HG02870 (cell line): ENCODE measurements around the gene MBOAT2.
"Not testable (repeated sequence)": the region's sequence is repeated elsewhere in the genome, so short reads cannot be mapped to it uniquely, and the experiment has no call there.

Source experiments
- ATAC-seq: cut with Tn5 transposase; IDR thresholded peaks from one replicate; pipeline ENCODE4 v1.9.1; 2021; ENCODE audit warnings: mild to moderate bottlenecking, moderate library complexity; ENCODE audit not compliant: unreplicated experiment

The MBOAT2 gene

DNA sequence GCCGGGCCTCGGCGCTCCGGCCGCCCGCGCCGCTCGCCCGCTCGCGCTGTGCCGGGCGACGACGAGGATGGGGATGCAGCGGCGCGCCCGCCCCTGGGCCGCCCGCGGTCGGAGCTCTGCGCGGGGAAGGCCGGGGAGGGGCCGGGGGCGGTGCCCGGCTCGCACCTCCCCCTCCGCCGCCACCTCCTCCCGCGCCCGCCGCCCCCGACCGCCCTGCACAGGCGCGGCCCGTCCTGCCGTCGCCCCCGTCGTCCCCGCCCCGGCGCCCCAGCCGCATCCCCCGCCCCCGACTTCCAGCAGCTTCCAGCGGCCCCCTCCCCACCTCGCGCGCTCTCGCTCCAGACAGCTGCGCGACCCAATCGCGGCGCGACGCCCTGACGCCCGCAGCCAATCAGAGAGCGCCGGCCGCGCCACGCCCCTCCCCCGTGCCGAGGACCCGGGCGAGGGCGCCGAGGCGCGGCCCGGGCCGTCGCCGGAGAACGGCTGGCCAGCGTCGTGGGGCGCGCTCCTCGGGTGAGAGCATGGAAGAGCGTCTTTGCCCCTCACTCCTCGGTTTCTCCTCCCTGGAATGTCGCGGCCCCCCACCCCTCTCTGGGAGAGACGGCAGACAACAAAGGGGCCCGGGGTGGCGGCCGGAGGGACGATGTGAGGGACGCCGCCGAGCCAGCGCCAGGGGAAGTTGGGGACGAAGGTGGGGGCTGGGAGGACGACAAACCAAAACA is at the start of gene MBOAT2:
Gene MBOAT2 (minus strand): TSS at position 69 of the 722 bp plus-strand sequence. CDS start 70 bp downstream, outside the sequence.
- peak; percentile 89 for ATAC-seq

DNA sequence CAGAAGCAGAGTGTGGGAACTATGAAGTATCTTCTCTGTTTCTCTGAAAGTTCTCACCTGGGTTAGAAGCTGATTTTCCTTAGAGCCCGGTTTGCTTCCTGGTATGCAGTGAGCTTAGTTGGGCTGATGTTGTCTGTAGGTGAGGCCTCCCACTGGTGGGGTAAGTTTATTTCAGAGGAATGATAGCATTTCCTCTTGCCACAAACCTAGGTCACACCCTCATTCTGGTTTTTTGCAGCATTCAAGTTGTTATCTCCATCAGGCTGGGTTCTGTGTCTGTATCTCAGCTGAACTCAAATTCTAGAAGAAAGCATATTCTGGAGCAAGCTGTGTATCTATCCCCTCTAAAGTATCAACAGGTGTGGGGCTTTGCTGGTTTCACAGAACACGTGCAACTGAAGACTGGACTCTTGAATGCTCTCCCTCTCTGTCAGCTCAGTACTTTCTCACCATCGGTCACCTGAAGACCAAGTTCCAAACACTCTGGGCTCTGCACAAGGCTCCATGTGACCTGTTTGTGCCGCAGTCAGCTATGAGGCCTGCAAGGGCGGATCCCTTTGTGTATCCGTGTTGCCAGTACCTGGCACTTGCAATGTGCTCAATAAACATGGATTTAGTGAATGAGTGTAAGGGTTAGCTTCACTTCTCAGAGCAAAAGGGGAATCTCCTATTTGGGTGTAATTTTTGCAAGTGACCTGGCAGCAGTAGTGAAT is 49.5 kb upstream of the MBOAT2 start:
- ATAC-seq, result no peak

GRCh38 chr2:9051451-9051850 is 48.0 kb upstream of the MBOAT2 start:
- not testable (repeated sequence) for ATAC-seq

GRCh38 chr2:9050122-9050809 is 46.8 kb upstream of the MBOAT2 start:
- ATAC-seq, result no peak

DNA sequence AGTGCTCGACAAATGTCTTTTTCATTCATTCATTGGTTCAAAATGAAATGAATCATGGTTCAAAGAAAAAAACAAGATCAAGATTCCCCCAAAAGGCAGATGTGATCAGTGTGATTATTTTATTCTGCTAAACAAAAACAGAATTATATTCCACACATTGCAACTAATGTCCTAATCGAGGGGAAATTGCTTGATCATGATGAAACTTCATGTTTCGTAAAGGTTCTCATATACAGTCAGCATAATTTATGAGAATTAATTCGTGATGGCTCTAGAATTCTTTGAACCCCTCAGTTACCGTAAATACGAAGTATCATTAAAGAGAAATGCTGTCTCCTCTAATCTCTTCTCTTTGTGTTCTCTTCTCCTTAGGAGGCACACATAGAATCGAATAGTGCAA is 42.1 kb upstream of the MBOAT2 start:
- ATAC-seq, result no peak

GRCh38 chr2:9043491-9043890 is 40.0 kb upstream of the MBOAT2 start:
- ATAC-seq, result not testable (repeated sequence)

GRCh38 chr2:9037166-9037565 is 33.7 kb upstream of the MBOAT2 start:
- ATAC-seq, result no peak

DNA sequence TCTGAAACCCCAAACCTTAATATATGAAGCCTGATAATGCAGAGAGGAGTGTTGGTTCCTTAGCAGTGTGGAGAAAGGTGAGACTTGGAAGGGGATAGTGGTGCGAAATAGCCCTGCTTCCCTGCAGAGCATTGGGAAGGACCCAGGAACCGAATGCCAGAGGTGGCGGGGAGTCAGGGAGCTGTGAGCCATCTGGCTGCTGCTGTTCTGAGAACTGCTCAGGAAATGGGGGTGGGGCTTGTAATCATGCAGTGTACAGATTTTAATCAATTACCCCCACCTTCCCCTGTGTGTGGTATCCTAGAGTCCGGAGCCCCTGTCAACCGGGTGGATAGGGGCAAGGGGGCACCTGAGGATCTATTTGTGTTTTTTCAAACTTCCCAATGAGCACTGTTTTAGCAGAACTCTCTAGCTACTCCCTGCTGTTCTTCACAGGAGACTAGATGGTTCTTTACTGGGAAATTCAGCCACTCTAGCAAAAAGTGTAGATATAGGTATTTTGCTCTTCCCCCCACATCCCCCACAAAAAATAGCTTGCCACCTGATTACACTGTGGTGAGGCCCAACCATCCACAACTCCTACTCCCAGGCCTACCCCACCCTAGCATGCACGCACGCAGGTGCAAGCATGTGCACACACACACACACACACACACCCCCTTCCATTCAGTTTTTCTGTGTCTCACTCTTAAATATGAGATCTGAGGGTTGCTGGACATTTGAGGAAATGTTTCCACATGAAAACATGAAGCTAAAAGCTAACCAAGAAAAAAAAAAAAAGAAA is 30.1 kb upstream of the MBOAT2 start:
- ATAC-seq, result no peak

DNA sequence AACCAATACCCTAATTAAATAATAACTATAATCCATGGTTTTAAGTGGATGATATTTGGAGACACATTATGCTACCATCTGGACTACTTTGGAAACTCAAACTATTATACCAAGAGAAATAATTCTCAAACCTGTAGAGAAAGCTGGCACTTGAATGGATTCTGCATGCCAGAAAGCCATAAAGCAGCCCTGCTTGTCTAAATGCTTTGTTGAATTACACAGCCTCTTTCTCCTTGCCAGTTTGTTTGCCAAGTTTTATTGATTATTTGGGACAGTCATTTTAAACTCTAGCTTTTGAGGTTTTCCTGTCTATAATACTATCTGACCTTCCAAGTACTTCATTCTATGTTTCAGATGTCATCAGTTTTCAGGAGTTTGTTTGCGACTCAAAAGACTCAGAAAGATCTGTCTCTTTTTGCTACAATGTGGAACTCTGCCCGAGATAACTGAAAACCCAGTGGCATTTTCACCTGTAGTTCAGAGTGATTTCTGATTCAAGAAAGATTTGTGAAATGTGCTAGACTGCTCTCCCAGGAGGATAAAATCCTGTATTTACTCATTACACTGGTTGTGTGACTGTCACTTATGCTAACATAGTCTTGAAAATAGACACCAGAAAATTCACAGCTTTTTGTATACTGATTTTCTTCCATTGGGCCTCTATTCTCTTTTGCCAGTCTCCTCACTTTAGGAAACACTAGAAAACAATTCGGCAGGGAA is 29.2 kb upstream of the MBOAT2 start:
- ATAC-seq, result no peak

DNA sequence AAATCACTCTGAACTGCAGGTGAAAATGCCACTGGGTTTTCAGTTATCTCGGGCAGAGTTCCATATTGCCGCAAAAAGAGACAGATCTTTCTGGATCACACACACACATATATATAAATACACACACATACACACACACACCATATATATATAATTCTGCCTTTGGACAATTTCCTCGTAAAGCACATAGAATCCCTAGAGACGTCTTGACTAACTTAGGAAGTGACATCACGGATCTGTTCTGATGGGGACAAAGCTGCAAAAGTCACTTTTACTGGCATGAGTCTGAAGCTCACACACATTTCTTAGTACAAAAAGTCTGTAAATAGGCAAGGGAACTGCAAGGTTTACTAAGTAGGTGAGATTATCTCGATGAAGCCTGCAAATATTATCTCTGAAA is 28.6 kb upstream of the MBOAT2 start:
- ATAC-seq, result no peak

DNA sequence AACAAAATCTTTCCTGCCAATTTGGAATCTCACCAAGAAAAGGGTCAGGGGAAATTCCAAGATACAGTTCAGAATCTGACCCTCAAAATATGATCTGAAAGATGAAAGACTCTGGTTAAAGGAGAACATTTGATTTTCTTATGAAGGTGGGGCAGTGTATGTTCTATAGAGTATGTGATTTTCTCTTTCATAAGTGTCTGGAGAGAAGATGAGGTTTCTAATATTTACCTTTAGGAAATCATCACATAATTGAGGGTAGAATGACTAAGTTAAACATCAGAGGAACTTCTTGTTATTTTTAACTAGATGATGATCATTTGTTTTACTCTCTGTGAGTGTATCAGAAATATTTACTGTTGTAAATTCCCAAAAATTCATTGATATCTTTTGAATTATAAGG is 27.8 kb upstream of the MBOAT2 start:
- no peak for ATAC-seq

DNA sequence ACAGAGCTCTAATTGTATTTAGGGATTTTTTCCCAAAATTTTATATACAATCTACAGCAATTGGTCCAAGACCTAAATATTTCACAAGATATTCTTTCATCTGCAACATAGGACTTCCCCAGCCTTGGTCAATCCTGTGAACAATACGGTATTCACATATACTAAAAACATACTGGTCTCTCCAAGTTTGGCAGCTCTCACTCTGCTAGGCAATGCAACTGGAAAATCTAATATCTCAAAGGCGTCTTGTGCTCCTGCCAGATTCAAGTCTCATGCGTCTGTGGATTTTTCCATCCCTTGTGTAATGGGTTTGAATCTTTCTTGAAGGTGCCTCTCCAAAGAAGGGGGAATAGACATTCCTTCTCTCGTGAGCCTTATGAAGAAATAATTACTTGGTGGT is 27.4 kb upstream of the MBOAT2 start:
- ATAC-seq, result no peak

- ATAC-seq, result no peak
These were observed 26.7 kb upstream of the MBOAT2 start for GRCh38 chr2:9030190-9030589.

DNA sequence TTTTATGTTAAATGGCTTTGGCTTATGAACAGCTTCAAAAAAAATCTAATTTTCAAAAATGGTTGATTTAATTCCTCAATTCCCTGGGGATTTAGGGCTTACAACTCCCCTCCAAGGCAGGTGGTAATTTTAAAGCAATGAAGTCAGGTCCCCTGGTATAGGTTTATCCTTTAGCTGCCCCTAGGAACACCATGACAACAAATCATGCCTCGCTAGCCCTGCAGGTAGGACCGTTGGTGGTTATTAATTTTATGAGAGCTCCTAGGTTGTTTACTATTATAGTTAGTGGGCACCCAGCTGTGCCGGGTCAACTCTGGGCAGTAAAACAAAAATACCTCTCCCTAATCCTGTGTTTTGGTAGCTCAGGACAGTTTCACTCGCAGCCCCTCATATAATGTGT is 26.2 kb upstream of the MBOAT2 start:
- no peak for ATAC-seq

- no peak for ATAC-seq
These were observed 24.4 kb upstream of the MBOAT2 start for GRCh38 chr2:9027884-9028283.

DNA sequence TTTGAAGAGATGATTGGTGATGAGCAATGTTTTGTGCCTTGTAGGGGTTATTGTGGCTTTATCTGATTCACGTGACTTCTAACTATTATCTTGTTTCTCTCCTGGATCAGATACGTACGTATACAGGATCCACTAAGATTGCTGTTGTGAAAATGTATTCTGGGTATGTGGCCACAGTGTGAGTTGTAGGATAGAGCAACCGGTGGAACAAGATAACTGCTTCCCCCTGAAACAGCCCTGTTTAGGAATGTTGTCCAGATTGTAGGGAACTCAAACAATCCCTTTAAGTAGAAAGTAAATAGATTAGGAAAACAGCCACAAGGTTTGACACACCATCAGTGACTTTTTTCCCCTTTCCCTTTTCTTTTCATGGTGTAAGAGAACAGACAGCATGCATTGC is 22.3 kb upstream of the MBOAT2 start:
- ATAC-seq, result no peak

GRCh38 chr2:9024575-9024974 is 21.1 kb upstream of the MBOAT2 start:
- ATAC-seq, result no peak

DNA sequence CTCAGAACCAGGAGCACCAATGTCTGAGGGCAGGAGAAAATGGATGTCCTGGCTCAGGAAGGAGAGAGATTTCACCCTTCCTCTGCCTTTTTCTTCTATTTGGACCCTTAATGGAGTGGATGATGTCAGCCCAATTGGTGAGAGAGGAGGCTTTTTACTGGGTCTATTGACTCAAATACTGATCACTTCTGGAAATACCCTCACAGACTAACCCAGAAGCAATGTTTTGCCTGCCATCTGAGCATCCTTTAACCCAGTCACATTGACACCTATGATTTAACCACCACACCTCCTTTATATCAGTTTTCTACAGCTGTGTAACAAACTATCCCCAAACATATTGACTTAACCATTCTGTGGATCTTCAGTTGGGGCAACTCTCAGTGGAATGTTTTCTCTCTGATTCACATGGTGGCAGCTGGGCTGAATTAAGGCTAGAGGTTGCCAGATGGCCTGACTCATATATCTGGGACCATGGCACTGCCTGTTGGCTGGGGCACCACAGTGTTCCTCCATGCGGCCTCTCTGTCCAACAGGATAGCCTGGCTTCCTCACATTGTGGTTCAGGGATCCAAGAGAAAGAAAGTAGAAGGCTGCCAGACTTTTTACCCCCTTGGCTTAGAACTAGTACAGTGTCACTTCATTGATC is 18.2 kb upstream of the MBOAT2 start:
- ATAC-seq, result no peak

DNA sequence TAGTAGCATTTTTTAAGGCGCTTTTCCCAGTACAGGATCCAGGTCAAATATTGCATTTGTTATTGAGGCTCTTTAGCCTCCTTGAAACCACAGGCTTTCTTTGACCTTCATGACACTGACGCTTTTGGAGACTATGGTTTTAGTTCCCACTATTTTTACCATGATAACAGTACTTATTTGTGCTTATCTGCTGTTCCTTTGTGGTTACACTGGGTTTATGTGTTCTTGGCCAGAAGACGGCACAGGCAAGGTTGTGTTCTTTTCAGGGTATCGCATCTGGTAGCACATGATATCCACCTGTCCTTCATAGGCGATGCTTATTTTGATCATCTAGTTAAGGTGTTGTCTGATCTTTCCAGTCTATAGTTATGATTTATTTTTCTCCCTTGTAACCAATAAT is 16.8 kb upstream of the MBOAT2 start:
- ATAC-seq, result no peak

DNA sequence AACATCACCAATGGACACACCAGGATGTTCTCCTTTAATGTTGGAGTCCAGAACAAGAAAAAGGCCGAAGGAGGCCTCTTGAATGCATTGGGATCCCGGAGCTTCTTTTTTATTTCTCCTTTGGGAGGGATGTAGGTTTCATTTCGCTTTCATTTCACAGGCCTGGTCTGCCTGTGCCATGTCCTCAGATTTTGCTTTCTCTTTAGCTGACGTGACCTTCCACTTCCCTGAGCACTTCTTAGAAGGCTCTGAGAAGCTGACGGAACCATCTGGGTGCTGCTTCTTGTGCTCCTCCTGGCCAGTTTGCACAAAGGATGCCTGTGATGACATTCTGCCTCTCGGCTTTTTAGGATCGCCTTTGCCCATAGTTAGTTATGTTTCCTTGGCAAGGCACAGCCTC is 15.1 kb upstream of the MBOAT2 start:
- ATAC-seq, result no peak
